ENCODE data around the gene RFX4. TPM values are rescaled to one million over a fixed set of nuclear protein-coding genes. Genes with fewer than 3 reads are reported as not detected.

Gene RFX4
- total and polyA plus RNA-seq, 2 of the 8 experiments (the other 6 are each of a cell fraction or from before 2014, with no cell fraction given), result 0.06 TPM; not detected in 1

GRCh38 chr12:106705971-106706370 lies 123.2 kb downstream of the RFX4 start (continued):
- no peak for TF ChIP-seq CHD7 (IDR thresholded peaks at IDR 0.05; ENCODE audit: insufficient replicate concordance, low read length)
- TF ChIP-seq SP4 (IDR thresholded peaks at IDR 0.05; ENCODE audit: low read length), result no peak
- TF ChIP-seq KDM4A (IDR thresholded peaks at IDR 0.05; ENCODE audit: low read depth, low read length, severe bottlenecking), result no peak
- TF ChIP-seq CHD2 (IDR thresholded peaks at IDR 0.05; ENCODE audit: low read length), result no peak
- no peak for TF ChIP-seq RBBP5 (IDR thresholded peaks at IDR 0.05; ENCODE audit: borderline replicate concordance, low read depth, low read length)
- TF ChIP-seq TBP (IDR thresholded peaks at IDR 0.05; ENCODE audit: low read depth, low read length), result no peak
- no peak for TF ChIP-seq CTCF (IDR thresholded peaks at IDR 0.05; ENCODE audit: control extremely low read depth in 1 of 3, insufficient read depth in 1 of 3, low read depth in 1 of 3, low read length in 3 of 3)
- no peak for TF ChIP-seq BCL11A (IDR thresholded peaks at IDR 0.05; ENCODE audit: low read depth in 2 of 2, low read length in 2 of 2)
- no peak for TF ChIP-seq SRF (IDR thresholded peaks at IDR 0.05; ENCODE audit: low read depth, low read length)
